Measurements from ENCODE around the gene NELL1.

The NELL1 gene

GRCh38 chr11:21492931-21493330 is 823.5 kb downstream of the NELL1 start:
- DNase-seq (ENCODE audit: low read depth), result no peak

- DNase-seq (ENCODE audit: low read depth), result no peak
These were observed 825.6 kb downstream of the NELL1 start for GRCh38 chr11:21494946-21495345.

- DNase-seq (ENCODE audit: low read depth), result no peak
These were observed 826.5 kb downstream of the NELL1 start for GRCh38 chr11:21495879-21496278.

GRCh38 chr11:21501245-21501644 is 831.9 kb downstream of the NELL1 start:
- no peak for DNase-seq (ENCODE audit: low read depth)

GRCh38 chr11:21505070-21505469 is 835.7 kb downstream of the NELL1 start:
- no peak for DNase-seq (ENCODE audit: low read depth)

- no peak for DNase-seq (ENCODE audit: low read depth)
These were observed 842.6 kb downstream of the NELL1 start for GRCh38 chr11:21511835-21512440.

GRCh38 chr11:21514316-21514715 is 844.9 kb downstream of the NELL1 start:
- DNase-seq (ENCODE audit: low read depth), result no peak

GRCh38 chr11:21520244-21520643 is 850.9 kb downstream of the NELL1 start:
- no peak for DNase-seq (ENCODE audit: low read depth)

- no peak for DNase-seq (ENCODE audit: low read depth)
These were observed 859.8 kb downstream of the NELL1 start for GRCh38 chr11:21529187-21529586.

GRCh38 chr11:21534288-21534687 is 864.9 kb downstream of the NELL1 start:
- DNase-seq (ENCODE audit: low read depth), result no peak

GRCh38 chr11:21537980-21538379 is 868.6 kb downstream of the NELL1 start:
- DNase-seq (ENCODE audit: low read depth), result no peak

GRCh38 chr11:21541187-21541751 is 871.9 kb downstream of the NELL1 start:
- no peak for DNase-seq (ENCODE audit: low read depth)

GRCh38 chr11:21543901-21544300 is 874.5 kb downstream of the NELL1 start:
- no peak for DNase-seq (ENCODE audit: low read depth)

- no peak for DNase-seq (ENCODE audit: low read depth)
These were observed 876.3 kb downstream of the NELL1 start for GRCh38 chr11:21545699-21546098.

- no peak for DNase-seq (ENCODE audit: low read depth)
These were observed 877.3 kb downstream of the NELL1 start for GRCh38 chr11:21546703-21547102.

GRCh38 chr11:21552911-21553310 is 883.5 kb downstream of the NELL1 start:
- DNase-seq (ENCODE audit: low read depth), result no peak

- no peak for DNase-seq (ENCODE audit: low read depth)
These were observed 884.4 kb downstream of the NELL1 start for GRCh38 chr11:21553795-21554194.

- DNase-seq (ENCODE audit: low read depth), result no peak
These were observed 884.9 kb downstream of the NELL1 start for GRCh38 chr11:21554284-21554683.

GRCh38 chr11:21556926-21557325 is 887.5 kb downstream of the NELL1 start:
- no peak for DNase-seq (ENCODE audit: low read depth)

- no peak for DNase-seq (ENCODE audit: low read depth)
These were observed 891.1 kb downstream of the NELL1 start for GRCh38 chr11:21560466-21560975.

GRCh38 chr11:21561581-21561980 is 892.2 kb downstream of the NELL1 start:
- DNase-seq (ENCODE audit: low read depth), result no peak

GRCh38 chr11:21564095-21564494 is 894.7 kb downstream of the NELL1 start:
- no peak for DNase-seq (ENCODE audit: low read depth)

GRCh38 chr11:21564833-21565682 is 895.7 kb downstream of the NELL1 start:
- no peak for DNase-seq (ENCODE audit: low read depth)
